Hypothalamus (tissue), 51 donors: ENCODE data around the gene TNFRSF12A.

ENCODE experiments used
- DNase-seq, 51 donors: peaks; one replicate each; lab custom pipeline; 2025; lab: John Stamatoyannopoulos, UW

TNFRSF12A gene

GRCh38 chr16:3023669-3024478 is 3.7 kb downstream of the TNFRSF12A start, which contains the start of the genes HCFC1R1 and THOC6:
HCFC1R1 (minus strand) TSS chr16:3023942; CDS start chr16:3023941, 1 bp downstream.
THOC6 (plus strand) TSS chr16:3024035; CDS start chr16:3024327, 292 bp downstream.
- peak; percentile 63 to 99 (median 94) for DNase-seq

DNA sequence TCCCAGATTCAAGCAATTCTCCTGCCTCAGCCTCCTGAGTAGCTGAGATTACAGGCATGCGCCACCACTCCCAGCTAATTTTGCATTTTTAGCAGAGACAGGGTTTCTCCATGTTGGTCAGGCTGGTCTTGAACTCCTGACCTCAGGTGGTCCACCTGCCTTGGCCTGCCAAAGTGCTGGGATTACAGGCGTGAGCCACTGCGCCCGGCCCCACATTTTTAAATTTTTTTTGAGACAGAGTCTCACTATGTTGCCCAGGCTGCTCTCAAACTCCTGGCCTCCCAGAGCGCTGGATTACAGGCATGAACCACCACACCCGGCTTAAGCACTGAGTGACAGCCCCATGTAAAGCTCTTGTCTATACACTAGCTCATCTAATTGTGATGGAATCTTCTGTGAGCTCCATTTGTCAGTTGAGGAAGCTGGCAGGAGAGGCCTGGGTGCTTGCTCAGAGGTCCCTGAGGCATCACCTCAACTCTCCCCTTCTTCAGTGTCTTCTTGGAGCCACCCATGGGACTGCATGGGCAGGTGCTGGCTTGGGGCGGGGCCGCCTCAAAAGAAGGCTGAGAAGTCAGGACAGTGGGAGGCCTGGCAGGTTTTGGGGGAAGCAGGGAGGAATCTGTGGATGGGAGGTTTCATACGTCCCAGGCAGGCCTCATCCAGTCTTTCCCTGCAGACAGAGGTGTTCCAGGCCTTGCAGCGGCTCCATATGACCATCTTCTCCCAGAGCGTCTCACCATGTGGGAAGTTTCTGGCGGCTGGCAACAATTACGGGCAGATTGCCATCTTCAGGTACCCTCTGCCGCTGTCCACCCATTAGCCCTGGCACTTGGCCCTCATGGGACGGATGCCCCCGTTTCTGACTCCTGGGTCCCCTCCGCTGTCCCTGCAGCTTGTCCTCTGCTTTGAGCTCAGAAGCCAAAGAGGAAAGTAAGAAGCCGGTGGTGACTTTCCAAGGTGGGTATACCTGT is 5.1 kb downstream of the TNFRSF12A start:
- DNase-seq, result no peak

GRCh38 chr16:3026003-3026378 is 5.8 kb downstream of the TNFRSF12A start:
- no peak for DNase-seq

DNA sequence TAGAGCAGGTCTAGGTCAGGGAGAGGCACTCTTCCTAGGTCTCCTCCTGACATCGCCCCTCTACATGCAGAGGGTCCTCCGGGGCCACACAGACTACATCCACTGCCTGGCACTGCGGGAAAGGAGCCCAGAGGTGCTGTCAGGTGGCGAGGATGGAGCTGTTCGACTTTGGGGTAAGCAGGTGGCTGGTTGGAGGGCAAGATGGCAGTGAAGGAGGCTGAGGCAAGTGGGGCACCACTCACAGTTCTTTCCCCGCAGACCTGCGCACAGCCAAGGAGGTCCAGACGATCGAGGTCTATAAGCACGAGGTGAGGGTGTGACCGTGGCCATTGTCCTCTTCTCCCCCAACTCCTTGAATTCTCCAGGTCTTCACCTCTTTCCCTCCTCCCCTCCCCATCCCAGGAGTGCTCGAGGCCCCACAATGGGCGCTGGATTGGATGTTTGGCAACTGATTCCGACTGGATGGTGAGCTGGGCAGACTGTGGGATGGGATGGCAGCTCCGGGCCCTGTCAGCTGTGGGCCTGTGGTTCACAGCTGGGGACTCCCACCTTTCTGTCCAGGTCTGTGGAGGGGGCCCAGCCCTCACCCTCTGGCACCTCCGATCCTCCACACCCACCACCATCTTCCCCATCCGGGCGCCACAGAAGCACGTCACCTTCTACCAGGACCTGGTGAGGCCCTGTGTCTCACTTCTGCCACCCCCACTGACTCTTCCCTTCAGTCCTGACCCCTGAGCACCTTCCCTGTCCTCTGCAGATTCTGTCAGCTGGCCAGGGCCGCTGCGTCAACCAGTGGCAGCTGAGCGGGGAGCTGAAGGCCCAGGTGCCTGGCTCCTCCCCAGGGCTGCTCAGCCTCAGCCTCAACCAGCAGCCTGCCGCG is 6.7 kb downstream of the TNFRSF12A start:
- no peak for DNase-seq

DNA sequence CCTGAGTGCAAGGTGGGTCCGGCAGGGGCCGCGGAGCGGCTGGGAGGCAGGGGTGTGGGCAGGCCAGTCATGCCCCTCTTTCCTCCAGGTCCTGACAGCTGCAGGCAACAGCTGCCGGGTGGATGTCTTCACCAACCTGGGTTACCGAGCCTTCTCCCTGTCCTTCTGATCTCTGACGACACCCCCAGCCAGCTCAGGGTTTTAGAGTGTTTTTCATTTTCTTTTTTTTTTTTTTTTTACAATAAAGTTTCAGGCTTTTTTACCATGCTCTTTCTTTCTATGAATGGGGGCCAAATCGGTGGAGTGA is 7.3 kb downstream of the TNFRSF12A start:
- DNase-seq, result no peak

GRCh38 chr16:3027983-3028715 is 8.0 kb downstream of the TNFRSF12A start:
- peak in 37 of 51 donors; percentile 8 to 77 (median 43) for DNase-seq

DNA sequence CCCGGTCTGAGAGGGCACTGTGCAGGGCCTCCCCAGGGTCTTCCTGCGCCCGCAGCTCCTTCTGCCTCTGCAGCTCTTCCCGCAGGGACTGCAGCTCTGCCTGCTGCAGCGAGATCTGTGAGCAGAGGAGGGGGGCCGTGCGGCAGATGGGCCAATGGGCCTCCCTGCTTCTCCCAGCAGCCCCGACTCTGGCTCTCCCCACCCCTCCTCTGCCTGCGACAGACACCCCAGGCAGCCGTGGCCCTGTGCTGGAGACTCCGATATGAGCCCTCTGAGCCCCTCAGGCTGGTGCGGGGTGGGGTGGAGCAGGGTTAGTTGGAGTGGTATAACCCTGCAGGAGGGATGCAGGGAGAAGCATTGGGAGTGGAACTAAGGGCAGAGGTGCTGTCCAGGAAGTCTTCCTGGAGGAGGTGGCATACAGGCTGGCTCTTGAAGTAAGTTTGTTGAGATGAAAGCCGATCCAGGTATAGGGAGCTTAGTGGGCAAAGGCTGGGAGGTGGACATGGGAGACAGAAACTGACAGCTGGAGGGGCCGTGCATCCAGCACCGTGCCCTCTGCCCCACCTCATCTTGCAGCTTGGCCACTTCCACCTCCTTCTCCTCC is 8.7 kb downstream of the TNFRSF12A start:
- no peak for DNase-seq

DNA sequence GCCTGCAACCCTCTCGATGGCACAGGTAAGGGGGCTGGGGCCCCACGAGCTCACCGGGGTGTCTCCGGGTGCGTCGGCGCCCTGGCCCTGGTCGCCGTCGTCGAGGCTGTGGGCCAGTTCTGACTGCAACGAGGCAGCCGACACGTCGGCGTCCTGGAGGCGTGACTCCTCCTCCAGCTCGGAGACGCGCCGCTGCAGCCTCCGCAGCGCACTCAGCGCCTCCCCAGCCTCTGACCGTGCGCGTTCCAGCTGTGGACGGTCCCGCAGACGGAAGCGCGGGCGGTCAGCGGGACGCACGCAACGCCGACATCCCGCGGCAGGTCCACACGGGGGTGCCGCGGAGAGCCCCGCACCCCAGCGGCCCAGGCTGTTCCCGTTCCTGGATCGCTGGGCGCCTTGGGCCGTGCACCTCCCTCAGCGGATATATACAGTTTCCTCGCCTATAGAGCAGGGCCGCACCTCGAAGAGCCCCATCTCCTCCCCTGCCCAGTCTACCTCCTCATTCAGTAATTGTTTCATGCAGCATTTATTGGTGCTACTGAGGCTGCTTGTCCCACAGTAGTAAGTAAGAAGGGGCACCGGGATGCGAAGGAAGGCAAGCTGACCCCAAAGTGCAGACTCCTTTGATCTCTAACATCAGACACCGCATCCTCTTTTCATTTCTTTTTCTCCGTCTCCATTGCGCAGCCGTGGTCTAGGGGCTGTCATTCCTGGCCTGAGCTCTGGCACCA is 9.5 kb downstream of the TNFRSF12A start:
- DNase-seq, result no peak

DNA sequence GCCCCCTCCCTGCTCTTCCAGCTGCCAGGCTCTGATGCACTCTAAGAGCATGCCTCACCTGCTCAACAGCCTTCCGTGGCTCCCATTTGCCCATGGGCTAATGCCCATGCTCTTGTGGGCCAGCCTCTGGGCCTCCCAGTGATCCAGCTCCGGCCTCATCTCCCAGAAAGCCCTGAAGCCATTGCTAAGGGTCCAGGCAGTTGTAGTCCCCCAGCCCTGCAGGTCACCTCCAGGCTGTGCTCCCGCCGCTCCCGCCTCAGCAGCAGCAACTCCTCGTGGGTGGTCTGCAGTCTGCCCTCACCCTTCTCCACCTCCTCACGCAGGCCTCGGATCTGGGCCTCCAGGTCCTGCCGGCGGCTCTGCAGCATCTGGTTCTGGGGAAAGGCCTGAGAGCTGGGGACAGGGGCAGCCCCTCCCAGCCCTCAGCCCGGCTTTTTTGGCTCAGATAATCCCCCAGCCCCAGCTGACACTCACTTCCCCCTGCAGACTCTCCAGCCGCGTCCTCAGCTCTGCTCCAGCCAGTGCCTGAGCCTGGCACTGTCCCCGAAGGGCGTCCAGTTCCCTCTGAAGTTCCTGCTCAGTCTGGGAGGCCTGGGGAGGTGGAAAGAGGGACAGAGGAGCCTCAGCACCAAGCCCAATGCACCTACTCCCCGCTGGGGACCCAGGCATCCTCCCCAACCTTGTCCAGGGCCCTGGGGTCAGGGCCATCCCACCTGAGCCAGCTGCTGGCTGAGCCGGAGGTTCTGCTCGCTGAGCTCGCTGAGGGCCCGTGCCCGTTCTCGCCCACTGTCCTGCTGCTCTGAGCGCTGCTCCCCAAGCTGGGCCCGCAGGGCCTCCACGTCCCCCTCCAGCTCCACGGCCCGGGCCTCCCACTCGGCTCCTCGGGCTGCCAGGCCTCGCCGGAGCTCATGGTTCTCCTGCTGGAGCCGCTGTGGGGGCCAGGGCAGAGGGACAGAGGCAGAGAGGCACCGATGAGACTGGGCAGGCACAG is 10.3 kb downstream of the TNFRSF12A start:
- no peak for DNase-seq

DNA sequence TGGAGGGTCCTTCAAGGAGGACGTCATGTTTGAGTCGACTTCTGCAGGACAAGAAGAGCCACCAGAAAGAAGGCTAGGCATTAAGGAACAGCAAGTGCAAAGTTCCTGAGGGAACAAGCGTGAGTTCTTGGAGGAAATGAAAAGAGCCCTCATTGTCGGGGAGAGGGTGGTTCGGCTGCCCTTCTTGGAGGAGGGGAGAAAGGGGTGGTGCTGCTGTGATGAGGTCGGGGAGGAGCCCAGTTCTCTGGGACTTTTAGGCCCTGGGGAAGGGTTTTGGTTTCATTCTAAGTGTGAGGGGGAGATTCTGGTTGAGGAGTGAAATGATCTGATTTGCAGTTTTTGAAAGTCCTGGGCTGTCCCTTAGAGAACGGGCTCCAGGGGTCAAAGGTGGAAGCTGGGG is 12.5 kb downstream of the TNFRSF12A start:
- DNase-seq, result no peak

- no peak for DNase-seq
These were observed 15.3 kb downstream of the TNFRSF12A start for GRCh38 chr16:3035289-3035971.

DNA sequence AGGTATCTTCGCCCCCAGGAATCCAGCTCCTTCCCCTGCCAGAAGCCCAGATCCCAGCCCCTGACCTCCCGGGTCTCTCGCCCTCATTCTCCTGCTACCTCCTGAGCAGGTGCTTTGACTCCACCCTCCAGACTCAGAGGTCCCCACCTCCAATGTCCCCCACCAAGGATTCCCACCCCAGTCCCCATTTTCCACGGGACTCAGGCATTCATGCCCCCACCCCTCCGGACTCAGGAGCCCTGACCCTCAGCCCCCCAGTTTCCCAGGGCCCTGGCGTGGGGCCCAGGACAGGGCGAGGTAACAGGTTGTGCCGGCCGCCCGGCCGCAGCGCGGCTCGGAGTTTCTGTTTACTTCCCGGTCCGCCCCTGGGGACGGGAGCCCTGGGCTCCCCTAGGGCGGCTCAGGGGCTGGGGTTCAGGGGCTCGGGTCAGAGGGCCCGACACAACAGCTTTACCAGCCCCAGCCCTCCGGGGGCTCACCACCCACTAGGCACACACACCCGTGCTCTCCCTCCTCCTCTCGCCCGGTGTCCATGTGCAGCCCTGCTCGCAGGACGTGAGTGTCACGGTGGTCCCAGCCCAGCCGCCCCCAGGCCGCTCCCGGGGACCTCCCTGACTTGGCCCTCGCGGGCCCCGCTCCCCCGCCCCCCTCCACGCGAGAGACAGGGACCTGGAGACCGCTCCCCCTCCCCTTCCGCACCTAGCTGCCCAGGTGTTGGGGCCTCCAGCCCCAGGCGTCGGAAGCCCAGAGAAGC is 16.0 kb downstream of the TNFRSF12A start:
- DNase-seq, result no peak

- no peak for DNase-seq
These were observed 16.7 kb downstream of the TNFRSF12A start, which contains the start of gene BICDL2 for GRCh38 chr16:3036726-3037315. BICDL2 (minus strand) TSS chr16:3036944; CDS start chr16:3035496, 1,448 bp downstream.

- no peak for DNase-seq
These were observed 18.1 kb downstream of the TNFRSF12A start for GRCh38 chr16:3038256-3038655.

DNA sequence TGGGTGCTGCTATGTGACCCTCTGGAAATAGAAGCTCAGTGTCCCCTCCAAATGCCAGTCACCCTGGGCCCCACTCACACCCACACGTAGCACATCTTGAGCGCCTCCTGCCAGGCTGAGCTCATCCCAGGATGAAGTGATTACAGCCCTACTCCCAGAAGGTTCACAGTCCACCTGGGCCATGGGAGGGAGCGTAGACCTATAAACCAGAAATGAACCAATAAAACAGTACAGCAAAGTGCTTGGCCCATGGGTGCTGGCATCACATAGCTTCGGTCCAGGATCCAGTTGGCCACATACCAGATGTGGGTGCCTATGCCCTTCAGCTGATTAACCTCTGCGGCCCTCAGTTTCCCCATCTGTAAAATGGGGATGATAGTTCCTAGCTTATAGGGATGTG is 18.7 kb downstream of the TNFRSF12A start:
- DNase-seq, result no peak

DNA sequence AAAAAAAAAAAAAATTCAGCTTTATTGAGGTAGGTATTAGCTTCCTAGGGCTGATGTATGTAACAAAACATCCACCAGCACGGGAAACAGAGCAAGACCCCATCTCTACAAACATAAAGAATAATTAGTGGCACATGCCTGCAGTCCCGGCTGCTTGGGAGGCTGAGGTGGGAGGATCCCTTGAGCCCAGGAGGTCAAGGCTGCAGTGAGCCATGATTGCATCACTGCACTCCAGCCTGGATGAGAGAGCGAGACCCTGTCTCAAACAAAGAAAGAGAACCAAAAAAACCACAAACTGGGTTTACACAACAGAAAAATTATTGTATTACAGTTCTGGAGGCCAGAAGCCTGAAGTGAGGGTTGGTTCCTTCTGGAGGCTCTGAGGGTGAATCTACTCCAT is 22.2 kb downstream of the TNFRSF12A start:
- DNase-seq, result no peak
